GM21423 (cell line): ENCODE measurements around the gene GDF9.

Experiments
- ATAC-seq: cut with Tn5 transposase; IDR thresholded peaks from one replicate; pipeline ENCODE4 v1.9.1; 2021; ENCODE audit warnings: mild to moderate bottlenecking, moderate library complexity; ENCODE audit not compliant: unreplicated experiment

The GDF9 gene

DNA sequence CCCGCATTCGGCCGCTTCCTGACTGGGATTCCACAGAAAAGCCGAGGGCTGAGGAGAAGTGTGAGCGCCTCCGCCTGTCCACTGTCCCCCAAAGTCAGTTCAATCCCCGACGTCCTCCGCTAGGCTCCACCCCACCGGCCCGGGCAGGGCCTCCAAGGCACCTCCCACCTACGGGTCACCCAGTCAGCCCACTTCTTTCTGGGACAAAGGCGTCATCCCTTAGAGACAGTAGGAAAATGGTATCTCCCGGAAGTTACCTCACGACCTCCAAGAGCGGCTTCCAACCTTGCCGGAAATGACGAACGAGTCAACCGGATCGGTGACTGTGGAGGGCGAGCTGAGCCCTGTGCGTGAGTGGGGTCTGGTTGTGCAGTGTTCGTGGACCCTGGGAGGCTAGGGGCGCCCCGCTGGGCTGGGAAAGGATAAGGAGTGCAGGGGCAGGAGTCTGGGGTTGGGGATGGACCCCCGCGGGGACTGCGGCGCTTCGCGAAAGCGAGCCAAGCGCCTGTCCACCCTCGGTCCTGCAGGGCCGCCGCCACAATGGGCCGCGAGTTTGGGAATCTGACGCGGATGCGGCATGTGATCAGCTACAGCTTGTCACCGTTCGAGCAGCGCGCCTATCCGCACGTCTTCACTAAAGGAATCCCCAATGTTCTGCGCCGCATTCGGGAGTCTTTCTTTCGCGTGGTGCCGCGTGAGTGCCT is at the start of gene GDF9, which contains the start of gene UQCRQ:
Gene GDF9 (minus strand): TSS at position 128 of the 704 bp plus-strand sequence. CDS start 1,936 bp downstream, outside the sequence.
Gene UQCRQ (plus strand): TSS at position 301 of the 704 bp plus-strand sequence. CDS start 240 bp downstream, at position 541.
- peak; percentile 99 for ATAC-seq

DNA sequence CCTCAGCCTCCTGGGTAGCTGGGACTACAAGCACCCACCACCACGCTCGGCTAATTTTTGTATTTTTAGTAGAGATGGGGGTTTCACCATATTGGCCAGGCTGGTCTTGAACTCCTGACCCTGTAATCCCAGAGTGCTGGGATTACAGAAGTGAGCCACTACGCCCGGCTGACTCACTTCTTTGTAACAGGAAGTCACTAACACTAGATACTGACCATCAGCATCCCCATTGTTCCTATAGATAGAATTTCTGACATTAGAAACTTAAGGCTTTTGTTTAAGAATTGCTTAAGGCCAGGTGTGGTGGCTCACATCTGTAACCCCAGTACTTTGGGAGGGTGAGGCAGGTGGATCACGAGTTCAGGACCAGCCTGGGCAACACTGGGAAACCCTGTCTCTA is 49.4 kb upstream of the GDF9 start:
- no peak for ATAC-seq

DNA sequence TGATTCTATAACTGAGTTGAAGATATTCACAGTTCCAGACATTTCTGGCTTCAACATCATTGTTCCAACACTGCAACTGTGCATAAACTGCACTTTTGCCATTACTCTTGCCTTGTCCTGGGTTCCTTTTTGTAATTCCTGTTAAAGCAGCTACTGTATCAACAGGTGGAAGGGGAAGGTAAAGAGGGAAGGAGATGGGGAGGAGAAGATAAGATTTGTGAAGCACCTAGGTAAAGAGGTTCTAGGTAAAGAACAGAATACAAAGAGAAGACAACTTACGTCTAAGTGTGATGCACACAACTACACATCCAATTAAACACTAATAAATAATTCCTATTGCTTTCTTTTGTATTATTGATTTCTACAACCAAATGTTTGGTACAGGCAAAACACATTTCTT is 43.4 kb upstream of the GDF9 start:
- ATAC-seq = no peak

DNA sequence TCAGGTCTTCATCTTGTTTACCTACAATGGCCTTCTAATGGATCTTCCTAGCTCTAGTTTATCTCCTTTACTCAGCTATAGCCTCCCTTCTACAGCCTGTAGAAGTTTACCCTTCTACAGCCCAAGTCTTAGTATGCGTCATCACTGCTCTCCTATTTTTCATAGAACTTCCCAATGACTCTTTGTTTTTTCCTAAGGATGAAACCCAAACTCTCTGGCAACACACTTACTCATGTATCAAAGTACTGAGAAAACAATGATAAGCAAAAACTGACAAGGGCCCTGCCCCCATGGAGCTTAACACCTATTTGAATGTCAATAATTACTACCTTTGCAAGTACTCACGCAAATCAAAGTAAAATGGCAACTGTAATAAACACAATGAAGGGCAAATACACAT is 40.9 kb upstream of the GDF9 start:
- ATAC-seq = no peak

GRCh38 chr5:132905938-132906337 is 39.7 kb upstream of the GDF9 start:
- ATAC-seq = no peak

DNA sequence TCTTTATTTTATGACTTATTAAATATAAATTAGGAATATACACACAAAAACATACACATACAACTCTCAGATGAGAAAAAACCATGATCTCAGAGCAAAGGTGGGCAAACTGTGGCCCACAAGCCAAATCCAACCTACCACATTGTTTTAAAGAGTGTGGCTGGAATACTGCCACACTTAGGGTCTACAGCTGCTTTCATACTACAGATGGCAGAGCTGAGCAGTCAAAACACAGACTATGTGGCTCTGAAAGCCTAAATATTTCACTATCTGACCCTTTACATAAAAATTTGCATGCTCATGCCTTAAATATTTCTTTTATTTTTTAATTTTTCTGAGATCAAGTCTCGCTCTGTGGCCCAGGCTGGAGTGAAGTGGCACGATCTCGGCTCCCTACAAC is 35.5 kb upstream of the GDF9 start:
- ATAC-seq = no peak

- ATAC-seq = no peak
Observed at GRCh38 chr5:132901036-132901435, 34.8 kb upstream of the GDF9 start.

DNA sequence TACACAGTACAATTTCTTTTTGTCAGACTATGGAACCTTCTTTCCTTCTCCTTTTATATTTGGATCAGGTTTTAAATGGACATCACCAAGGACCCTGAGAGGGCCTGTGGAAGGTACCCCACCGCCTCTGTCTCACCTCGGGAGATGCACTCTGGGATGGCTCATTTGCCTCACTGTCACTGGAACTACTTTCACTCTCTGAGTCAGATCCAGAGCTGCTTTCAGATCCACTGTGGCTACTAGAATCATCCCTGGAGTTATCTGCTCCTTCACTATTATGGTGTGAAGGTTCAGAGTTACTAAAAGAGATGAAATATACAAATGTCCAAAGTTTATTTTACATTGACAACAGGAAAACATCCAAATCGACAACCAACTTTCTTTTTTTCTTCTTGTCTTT is 31.8 kb upstream of the GDF9 start:
- no peak for ATAC-seq

GRCh38 chr5:132896685-132897084 is 30.4 kb upstream of the GDF9 start:
- ATAC-seq = no peak

- no peak for ATAC-seq
Observed at GRCh38 chr5:132895719-132896305, 29.5 kb upstream of the GDF9 start.

- no peak for ATAC-seq
Observed at GRCh38 chr5:132890817-132891216, 24.5 kb upstream of the GDF9 start.

GRCh38 chr5:132889501-132889900 is 23.2 kb upstream of the GDF9 start:
- ATAC-seq = no peak

GRCh38 chr5:132887283-132887682 is 21.0 kb upstream of the GDF9 start:
- ATAC-seq = no peak

DNA sequence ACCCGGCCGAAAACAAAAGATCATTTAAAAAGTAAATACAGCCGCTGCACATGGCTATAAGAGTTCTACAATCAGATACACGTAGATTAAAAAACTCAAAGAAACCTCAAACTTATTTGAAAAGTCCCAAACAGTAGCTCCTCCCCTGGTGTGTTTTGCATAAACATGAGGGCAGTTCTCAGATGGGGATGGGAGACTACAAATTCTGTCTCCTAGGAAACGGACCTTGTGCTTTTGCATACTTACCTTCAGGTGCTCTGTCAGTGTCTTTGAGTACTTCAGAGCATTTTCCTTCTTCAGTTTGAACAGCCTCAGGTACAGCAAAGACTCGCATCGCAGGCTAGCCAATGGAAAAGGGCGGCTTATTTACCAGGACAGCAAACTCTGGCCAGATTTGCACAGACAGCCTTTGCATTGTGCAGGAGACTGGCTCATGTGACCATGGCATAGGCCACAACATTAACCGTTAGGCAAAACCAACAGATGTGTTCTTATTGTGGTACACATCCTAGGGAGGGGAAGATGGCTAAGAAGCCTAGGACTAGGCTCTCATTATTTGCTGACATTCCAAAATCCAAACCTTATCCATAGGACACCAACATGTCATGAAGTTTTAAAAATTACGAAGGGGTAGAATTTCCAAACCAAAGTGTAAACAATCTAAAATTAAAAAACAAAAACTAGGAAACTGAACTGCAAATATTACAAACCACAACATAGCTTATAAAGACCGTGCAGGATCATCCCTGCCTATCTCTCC is 20.0 kb upstream of the GDF9 start:
- no peak for ATAC-seq

DNA sequence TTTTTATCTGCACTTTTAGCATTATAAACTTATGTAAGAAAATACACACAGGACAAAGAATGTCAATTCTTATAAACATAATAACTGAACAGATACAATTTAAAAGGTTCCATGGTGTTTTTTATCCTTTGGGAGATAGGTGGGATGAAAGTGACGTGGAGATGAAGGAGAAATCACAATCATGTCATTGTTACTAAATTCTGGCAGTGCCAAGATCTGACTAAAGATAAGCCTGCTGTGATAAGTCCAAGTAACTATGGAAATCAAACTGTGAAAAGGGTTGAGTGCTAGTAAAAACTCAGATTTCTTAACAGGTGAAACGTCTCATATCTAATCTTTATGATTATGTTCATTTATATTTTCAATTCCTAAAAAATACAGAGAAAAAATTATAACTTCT is 18.3 kb upstream of the GDF9 start:
- no peak for ATAC-seq

DNA sequence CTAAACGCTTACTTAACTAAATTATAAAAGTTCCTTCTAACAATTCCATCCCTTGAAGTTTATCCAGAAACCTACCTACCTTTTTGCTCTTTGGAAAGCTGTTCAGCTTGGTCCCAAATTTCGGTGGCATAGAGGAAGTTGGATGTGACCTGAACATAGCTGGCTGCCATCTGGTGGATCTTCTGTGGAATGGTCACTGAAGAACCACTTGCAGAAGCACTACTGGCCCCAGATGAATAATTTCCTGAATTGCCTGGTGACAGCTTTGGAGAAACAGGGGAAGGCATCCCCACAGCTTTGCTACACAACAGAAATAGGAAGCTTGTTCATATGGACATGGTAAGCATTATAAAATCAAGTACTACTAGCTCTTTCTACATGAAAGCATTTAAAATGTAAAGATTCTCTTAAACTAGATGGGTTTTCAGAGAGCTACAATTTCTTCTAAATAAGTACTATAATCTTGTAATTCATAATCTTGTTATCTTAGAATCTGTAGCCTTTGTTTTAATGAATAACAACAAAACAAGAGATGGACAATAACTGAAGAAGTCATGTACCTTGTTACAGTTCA is 17.1 kb upstream of the GDF9 start:
- peak; percentile 51 for ATAC-seq

GRCh38 chr5:132877938-132878337 is 11.7 kb upstream of the GDF9 start:
- no peak for ATAC-seq

DNA sequence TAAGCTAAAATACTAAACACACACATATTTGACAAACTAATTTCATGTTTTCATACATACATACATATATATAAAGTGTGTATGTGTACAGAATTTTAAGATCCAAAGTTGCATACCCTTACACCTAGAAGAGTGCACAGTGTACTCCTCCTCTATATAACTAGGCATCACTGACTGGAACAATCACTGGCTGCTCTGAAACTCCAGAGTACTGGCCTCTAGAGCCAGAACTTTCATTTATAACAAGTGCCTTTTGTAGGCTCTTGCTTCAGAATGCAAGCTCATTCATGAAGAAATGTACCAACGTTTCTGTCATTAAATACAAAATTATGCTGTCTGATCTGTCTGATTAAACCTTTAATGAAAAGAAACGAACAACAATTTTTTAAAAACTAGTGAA is 11.2 kb upstream of the GDF9 start:
- no peak for ATAC-seq

DNA sequence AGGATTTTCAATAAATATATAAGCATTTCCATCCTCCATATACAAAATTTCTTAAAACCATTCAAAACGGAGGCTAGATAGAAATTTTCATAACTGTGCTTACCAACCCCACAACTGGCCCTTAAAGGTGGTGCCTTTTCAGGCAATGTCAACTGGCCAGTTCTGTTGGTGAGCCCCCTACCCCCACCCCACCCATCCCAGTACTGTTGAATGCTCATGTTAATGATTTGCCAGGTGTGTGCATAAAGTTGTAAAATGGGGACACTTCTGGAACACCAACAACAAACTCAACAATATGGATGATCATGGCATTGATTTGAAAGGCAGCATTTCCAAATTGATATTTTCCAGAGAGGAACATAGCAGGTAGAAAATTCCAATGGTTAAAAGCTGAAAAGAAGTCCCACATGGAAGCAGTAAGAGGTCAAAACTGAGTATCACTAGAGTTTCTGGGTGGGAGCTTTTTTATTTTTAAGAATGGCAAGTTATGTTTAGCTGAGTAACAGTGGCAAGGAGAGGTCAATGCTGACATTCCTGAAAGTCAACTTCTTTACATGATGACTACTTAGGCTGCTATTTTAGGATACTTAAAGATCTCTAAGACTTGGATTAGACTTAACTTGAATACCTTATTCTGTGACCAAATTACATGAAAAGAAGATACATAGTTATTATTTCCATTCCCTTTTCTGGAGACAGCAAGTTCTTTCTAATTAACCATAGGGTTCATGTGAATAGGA is 9.9 kb upstream of the GDF9 start:
- ATAC-seq = no peak

- no peak for ATAC-seq
Observed at GRCh38 chr5:132873930-132874271, 7.6 kb upstream of the GDF9 start.
